ENCODE data around the gene KANK4. TPM values are rescaled to one million over a fixed set of nuclear protein-coding genes. Genes with fewer than 3 reads are reported as not detected.

KANK4 gene
- total RNA-seq, 6 donors from 2014 or later: 0.63 to 9.8 (median 3.7) TPM

DNA sequence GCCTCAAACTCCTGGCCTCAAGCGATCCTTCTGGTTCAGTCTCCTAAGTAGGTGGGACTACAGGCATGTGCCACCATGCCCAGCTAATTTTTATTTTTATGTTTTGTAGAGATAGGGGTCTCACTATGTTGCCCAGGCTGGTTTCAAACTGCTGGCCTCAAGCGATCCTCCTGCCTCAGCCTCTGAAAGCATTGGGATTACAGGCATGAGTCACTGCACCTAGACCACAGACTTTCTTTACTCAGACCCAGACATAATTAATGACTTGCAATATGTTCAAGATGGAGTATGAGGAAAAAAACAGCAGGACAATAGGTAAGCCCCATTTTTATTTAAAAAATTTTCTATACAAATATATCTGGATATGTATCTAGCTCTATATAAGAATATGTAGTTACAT lies 13.2 kb downstream of the KANK4 start:
- Histone ChIP-seq H3K36me3 (no peaks in the 10 kb centered on the region), H3K27me3 (no peaks in the 10 kb centered on the region), H3K4me3 (no peak overlapping the region), H3K9me3 (no peaks in the 10 kb centered on the region), H3K4me1 (no peaks in the 10 kb centered on the region), H3K27ac (no peak overlapping the region)
- ATAC-seq (ENCODE audit: low FRiP score in 2 of 2) (no peak), DNase-seq (no peak)
- TF ChIP-seq EP300 (IDR thresholded peaks at IDR 0.05) (no peak), POLR2AphosphoS5 (IDR thresholded peaks at IDR 0.05) (no peak), CTCF (IDR thresholded peaks at IDR 0.05) (no peak), POLR2A (IDR thresholded peaks at IDR 0.05) (no peak)
- 93% methylated on average over 2 of the region's 2 CpGs for WGBS, 2 donors

- no peak for ATAC-seq (ENCODE audit: low FRiP score in 2 of 2)
- no peaks in the 10 kb centered on the region for H3K27me3 ChIP-seq
- TF ChIP-seq CTCF (IDR thresholded peaks at IDR 0.05): no peak
- TF ChIP-seq POLR2A (IDR thresholded peaks at IDR 0.05): no peak
- TF ChIP-seq POLR2AphosphoS5 (IDR thresholded peaks at IDR 0.05): no peak
- TF ChIP-seq EP300 (IDR thresholded peaks at IDR 0.05): no peak
- no peaks in the 10 kb centered on the region for H3K4me1 ChIP-seq
- H3K27ac ChIP-seq: no peak overlapping the region
- WGBS, 2 donors: 77 to 89% methylated on average over 7 of the region's 7 CpGs
- no peak overlapping the region for H3K4me3 ChIP-seq
- H3K36me3 ChIP-seq: no peaks in the 10 kb centered on the region
- no peak for DNase-seq
- H3K9me3 ChIP-seq: no peaks in the 10 kb centered on the region
These were observed 14.3 kb downstream of the KANK4 start for GRCh38 chr1:62304975-62305374.

- DNase-seq: no peak
- ATAC-seq (ENCODE audit: low FRiP score in 2 of 2): no peak
- Histone ChIP-seq H3K36me3 (no peaks in the 10 kb centered on the region), H3K4me1 (no peaks in the 10 kb centered on the region), H3K27me3 (no peaks in the 10 kb centered on the region), H3K27ac (no peak overlapping the region), H3K9me3 (no peaks in the 10 kb centered on the region), H3K4me3 (no peak overlapping the region)
- no peak for TF ChIP-seq POLR2AphosphoS5 (IDR thresholded peaks at IDR 0.05)
- no peak for TF ChIP-seq EP300 (IDR thresholded peaks at IDR 0.05)
- TF ChIP-seq POLR2A (IDR thresholded peaks at IDR 0.05): no peak
- no peak for TF ChIP-seq CTCF (IDR thresholded peaks at IDR 0.05)
- 95% methylated on average over 7 of the region's 7 CpGs for WGBS, 2 donors
These were observed 14.7 kb downstream of the KANK4 start for GRCh38 chr1:62304515-62304914.

DNA sequence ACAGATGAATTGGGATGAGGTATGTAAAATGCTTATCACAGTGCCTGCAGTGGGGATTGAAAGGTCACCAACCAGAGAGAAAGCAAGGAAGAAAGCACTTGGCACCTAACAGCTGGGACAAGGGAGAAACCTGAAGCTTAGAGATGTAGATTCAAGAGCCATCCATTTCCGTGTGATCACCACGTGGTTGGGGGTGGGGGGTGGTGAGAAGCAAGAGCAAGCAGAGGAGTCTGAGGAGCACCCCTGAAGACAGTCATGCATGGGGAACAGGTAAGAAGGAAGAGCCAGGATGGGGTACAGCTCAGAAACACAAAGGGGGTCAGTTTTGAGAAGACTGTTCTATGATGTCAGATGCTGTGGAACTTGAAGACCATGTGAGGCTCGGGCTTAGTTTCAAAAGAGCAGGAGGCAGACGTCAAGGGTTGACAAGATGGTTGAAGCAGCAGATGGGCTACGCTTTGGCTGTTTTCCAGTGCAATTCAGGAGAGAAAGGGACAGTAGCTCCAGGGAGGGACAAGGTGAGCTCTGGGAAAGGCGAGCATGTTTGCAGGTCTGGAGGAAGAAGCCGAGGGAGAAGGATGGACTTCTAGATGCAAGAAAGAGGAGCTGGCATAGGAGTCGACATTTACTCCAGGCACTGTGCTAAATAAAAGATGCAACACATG lies 17.4 kb downstream of the KANK4 start:
- DNase-seq: no peak
- Histone ChIP-seq H3K9me3 (no peaks in the 10 kb centered on the region), H3K36me3 (no peaks in the 10 kb centered on the region), H3K4me1 (no peaks in the 10 kb centered on the region), H3K4me3 (no peak overlapping the region), H3K27ac (no peak overlapping the region), H3K27me3 (no peaks in the 10 kb centered on the region)
- TF ChIP-seq CTCF (IDR thresholded peaks at IDR 0.05): no peak
- TF ChIP-seq POLR2AphosphoS5 (IDR thresholded peaks at IDR 0.05): no peak
- no peak for TF ChIP-seq EP300 (IDR thresholded peaks at IDR 0.05)
- TF ChIP-seq POLR2A (IDR thresholded peaks at IDR 0.05): no peak
- WGBS, 2 donors: 82 to 87% methylated on average over 8 of the region's 8 CpGs
- ATAC-seq (ENCODE audit: low FRiP score in 2 of 2): no peak
